Endothelial cell of umbilical vein (primary cell): ENCODE measurements around the gene CIDEA. TPM values are rescaled to one million over a fixed set of nuclear protein-coding genes. Genes with fewer than 3 reads are reported as not detected.
A peak's percentile ranks its signal among the peaks of the same experiment; 100 is the strongest.

ENCODE experiments used
- BruUV-seq: library from RNA; stranded (reverse); fragments of 400-500 nt; replicated peaks from 2 replicates; lab custom pipeline; 2021; lab: Mats Ljungman, UMichigan
- CTCF ChIA-PET: fragments of 300-600, 350-600 bp; sonication (Branson Sonifier 250); formaldehyde crosslinking; loops from one replicate; lab custom pipeline; 2021; ENCODE audit warnings: antibody characterized with exemption, inconsistent platforms; lab: Charles Lee
- POLR2A ChIA-PET: fragments of 300-600, 350-600 bp; sonication (Branson Sonifier 250); formaldehyde crosslinking; loops from one replicate; lab custom pipeline; 2021; ENCODE audit warnings: antibody characterized with exemption, inconsistent platforms; lab: Charles Lee
- DNase-seq: peaks from one replicate; pipeline ENCODE4 v3.0.0-alpha.2; 2011; ENCODE audit warnings: low read depth, low spot score
- FAIRE-seq: peaks from 2 replicates; lab custom pipeline; 2011; peaks lifted over from hg19 to GRCh38; lab: Jason Lieb, UNC
- H2AFZ ChIP-seq: 2 replicates; pipeline ENCODE4 v1.6.0; 2012; ENCODE audit warnings: low read depth, low read length, control low read depth, inconsistent platforms
- H3K27ac ChIP-seq: 2 replicates; pipeline ENCODE4 v1.5.1; 2011; ENCODE audit warnings: low read depth, mild to moderate bottlenecking, control low read depth, low read length, moderate library complexity; ENCODE audit not compliant: insufficient read depth
- H3K27me3 ChIP-seq, 2 experiments: 2 replicates each; pipeline versions ENCODE4 v1.6.0 to v1.6.1; 2011; ENCODE audit warnings: low read length in 2 of 2, mixed read lengths in 1 of 2; ENCODE audit not compliant: control insufficient read depth in 2 of 2, insufficient read depth in 2 of 2
- H3K36me3 ChIP-seq, 2 experiments: 2 replicates in 1 of 2; 3 replicates in 1 of 2; pipeline ENCODE4 v1.5.1; 2011; ENCODE audit warnings: low read length in 2 of 2, mild to moderate bottlenecking in 1 of 2, moderate library complexity in 1 of 2; ENCODE audit not compliant: control insufficient read depth in 2 of 2, insufficient read depth in 2 of 2; ENCODE audit errors: extremely low read depth in 1 of 2
- H3K4me1 ChIP-seq: 3 replicates; pipeline ENCODE4 v1.5.1; 2011; ENCODE audit warnings: mild to moderate bottlenecking, low read length; ENCODE audit not compliant: control insufficient read depth, insufficient read depth; ENCODE audit errors: extremely low read depth
- H3K4me2 ChIP-seq: 2 replicates; pipeline ENCODE4 v1.6.1; 2011; ENCODE audit warnings: low read length, control low read depth, mixed read lengths; ENCODE audit not compliant: insufficient read depth
- H3K4me3 ChIP-seq, 3 experiments: fragments of 200-600 bp in 1 of 3; sonication (generic), shearing (Covaris generic) in 1 of 3; replicated peaks in 1 of 3; 2 replicates each; pipeline ENCODE4 v1.5.1; 2011 to 2016; ENCODE audit warnings: control low read depth in 3 of 3, low read length in 3 of 3, mild to moderate bottlenecking in 2 of 3, inconsistent platforms in 1 of 3, low read depth in 1 of 3, moderate library complexity in 1 of 3; ENCODE audit not compliant: insufficient read depth in 1 of 3
- H3K79me2 ChIP-seq: 2 replicates; pipeline ENCODE4 v1.6.0; 2012; ENCODE audit warnings: low read length, inconsistent platforms; ENCODE audit not compliant: control insufficient read depth, insufficient read depth
- H3K9ac ChIP-seq: replicated peaks from 2 replicates; pipeline ENCODE3; 2011; ENCODE audit warnings: low read length, control low read depth; ENCODE audit not compliant: insufficient read depth; ENCODE audit errors: extremely low read depth
- H3K9me1 ChIP-seq: replicated peaks from 3 replicates; pipeline ENCODE4 v1.6.0; 2011; ENCODE audit warnings: mild to moderate bottlenecking, low read length; ENCODE audit not compliant: control insufficient read depth, insufficient read depth; ENCODE audit errors: extremely low read depth
- H3K9me3 ChIP-seq: replicated peaks from 2 replicates; pipeline ENCODE4 v1.5.1; 2012; ENCODE audit warnings: low read length, inconsistent platforms; ENCODE audit not compliant: control insufficient read depth, insufficient read depth
- H4K20me1 ChIP-seq: replicated peaks from 2 replicates; pipeline ENCODE3; 2011; ENCODE audit warnings: mild to moderate bottlenecking, low read length; ENCODE audit not compliant: control insufficient read depth, insufficient read depth; ENCODE audit errors: extremely low read depth
- CTCF ChIP-seq, 2 donors: IDR thresholded peaks; 1 replicate in 1 of 2; 2 replicates in 1 of 2; pipeline ENCODE4 v1.5.1; 2011; ENCODE audit warnings: low read length in 2 of 2, mild to moderate bottlenecking in 2 of 2, moderate library complexity in 2 of 2, control low read depth in 1 of 2, inconsistent platforms in 1 of 2, low read depth in 1 of 2; ENCODE audit not compliant: insufficient read depth in 1 of 2; ENCODE audit errors: extremely low read depth in 1 of 2
- EZH2 ChIP-seq: IDR thresholded peaks from 2 replicates; pipeline ENCODE4 v1.6.1; 2012; ENCODE audit warnings: borderline replicate concordance, low read depth, mild to moderate bottlenecking, moderate library complexity, low read length, inconsistent platforms; ENCODE audit not compliant: severe bottlenecking
- FOS ChIP-seq: IDR thresholded peaks from 2 replicates; pipeline ENCODE4 v1.6.1; 2011; ENCODE audit warnings: mild to moderate bottlenecking, low read length, moderate library complexity, borderline replicate concordance; ENCODE audit not compliant: insufficient read depth
- GATA2 ChIP-seq: IDR thresholded peaks from 2 replicates; pipeline ENCODE4 v1.7.0; 2011; ENCODE audit warnings: low read depth, mild to moderate bottlenecking, moderate library complexity, mixed read lengths, low read length; ENCODE audit not compliant: insufficient read length, insufficient read depth
- JUN ChIP-seq: IDR thresholded peaks from 2 replicates; pipeline ENCODE4 v1.6.1; 2011; ENCODE audit warnings: borderline replicate concordance, low read depth; ENCODE audit not compliant: insufficient read length, insufficient read depth
- MAX ChIP-seq: IDR thresholded peaks from 2 replicates; pipeline ENCODE4 v1.6.1; 2011; ENCODE audit not compliant: insufficient read depth, insufficient read length
- MYC ChIP-seq: IDR thresholded peaks from one replicate; pipeline ENCODE4 v1.6.1; 2011; ENCODE audit warnings: mild to moderate bottlenecking, low read depth, low read length
- POLR2A ChIP-seq: IDR thresholded peaks from 2 replicates; pipeline ENCODE4 v1.6.1; 2012; ENCODE audit warnings: low read depth, mild to moderate bottlenecking, control low read depth, low read length
- POLR2AphosphoS5 ChIP-seq: IDR thresholded peaks from 2 replicates; pipeline ENCODE4 v1.6.1; 2012; ENCODE audit warnings: low read depth, mild to moderate bottlenecking, control low read depth, low read length, moderate library complexity; ENCODE audit not compliant: insufficient read depth
- dilution Hi-C: fragments of 300-500 bp; cut with MboI; formaldehyde crosslinking; loops from one replicate; pipeline ENCODE4 v1.15.0; 2019; ENCODE audit warnings: low sequenced_read_pairs; ENCODE audit not compliant: extremely low pct_ligation_motif_present
- intact Hi-C: fragments of 100-400 bp; cut with micrococcal nuclease; formaldehyde crosslinking; loops from one replicate; pipeline ENCODE4 v1.10.0; 2022
- polyA plus RNA-seq, 4 experiments: library from polyadenylated mRNA; depleted of rRNA in 3 of 4; stranded (reverse) in 3 of 4; unstranded in 1 of 4; fragments of >200 nt; gene quantifications; 2 replicates each; pipeline versions ENCODE4 v1.2.1 to v1.2.3, GENCODE V29; 2011 to 2012; ENCODE audit warnings: missing spikeins in 1 of 4
- total RNA-seq: library from RNA; stranded (reverse); gene quantifications from 2 replicates; pipeline ENCODE4 v1.2.3, GENCODE V29; 2021

CIDEA gene
- total and polyA plus RNA-seq, 2 donors (not counting 3 experiments of a cell fraction or from before 2014, with no cell fraction given), result 0.42 TPM; not detected in 1

- DNase-seq, result no peak
- TF ChIP-seq POLR2A (no peak), GATA2 (no peak), MYC (no peak), FOS (peak; percentile 57), POLR2AphosphoS5 (no peak), MAX (no peak)
- no peak for FAIRE-seq
- no peaks in the 10 kb centered on the region for H4K20me1 ChIP-seq
- CTCF ChIA-PET, result interaction anchor here (1.3 to 3.9 kb wide), 6 partner anchors 8 to 72 kb away, joined by 4 to 36 read pairs (median 12); no protein-coding TSS in a partner anchor
- peaks cover 26% of the 10 kb centered on the region for H3K4me1 ChIP-seq
- no peaks in the 10 kb centered on the region for H3K9me1 ChIP-seq
- intact Hi-C loops (loop anchor here (2.0 kb wide), 1 partner anchor 15 kb away; no protein-coding TSS in a partner anchor), dilution Hi-C loops (no loop called here)
- peaks cover 23 to 28% of the 10 kb centered on the region in 2 experiments for H3K27me3 ChIP-seq
- H3K9me3 ChIP-seq, result no peaks in the 10 kb centered on the region
- H3K4me3 ChIP-seq, result no peak overlapping the region
- H3K27ac ChIP-seq, result no peak overlapping the region
- no peak overlapping the region for H2AFZ ChIP-seq
- BruUV-seq, result no TSS peak
- H3K9ac ChIP-seq, result no peak overlapping the region
- POLR2A ChIA-PET, result no interaction called here
- no peak overlapping the region for H3K4me2 ChIP-seq
- H3K36me3 ChIP-seq, result no peaks in the 10 kb centered on the region
- H3K79me2 ChIP-seq, result no peaks in the 10 kb centered on the region
Measured at GRCh38 chr18:12255626-12256026, 1.5 kb downstream of the CIDEA start.

GRCh38 chr18:12256951-12257350, 2.8 kb downstream of the CIDEA start:
- H3K79me2 ChIP-seq, result no peaks in the 10 kb centered on the region
- no peaks in the 10 kb centered on the region for H3K9me1 ChIP-seq
- no peak overlapping the region for H2AFZ ChIP-seq
- H4K20me1 ChIP-seq, result no peaks in the 10 kb centered on the region
- TF ChIP-seq POLR2AphosphoS5 (no peak), FOS (no peak), JUN (no peak), EZH2 (no peak), GATA2 (no peak), MYC (no peak), MAX (no peak), CTCF (IDR thresholded peaks at IDR 0.05; ENCODE audit: extremely low read depth in 1 of 2, insufficient read depth in 1 of 2, low read depth in 1 of 2, low read length in 2 of 2) (no peak), POLR2A (no peak)
- DNase-seq (peak; percentile 38), FAIRE-seq (no peak)
- H3K9me3 ChIP-seq, result no peaks in the 10 kb centered on the region
- no peak overlapping the region for H3K9ac ChIP-seq
- dilution Hi-C loops, result no loop called here
- ChIA-PET CTCF (interaction anchor here (1.3 to 3.9 kb wide), 6 partner anchors 9 to 71 kb away, joined by 4 to 36 read pairs (median 12); no protein-coding TSS in a partner anchor), POLR2A (no interaction called here)
- no peak overlapping the region for H3K4me2 ChIP-seq
- no peaks in the 10 kb centered on the region for H3K36me3 ChIP-seq
- BruUV-seq, result no TSS peak
- peaks cover 21 to 22% of the 10 kb centered on the region in 2 experiments for H3K27me3 ChIP-seq
- no peak overlapping the region for H3K27ac ChIP-seq
- H3K4me1 ChIP-seq, result peaks cover 26% of the 10 kb centered on the region
- H3K4me3 ChIP-seq, result no peak overlapping the region
- intact Hi-C loops, result loop anchor here (2.0 kb wide), 1 partner anchor 14 kb away; no protein-coding TSS in a partner anchor
